Stimulated activated CD8-positive, alpha-beta memory T cell treated with anti-CD3 and anti-CD28 coated beads, Interleukin-12 subunit alpha, Interleukin-12 subunit beta, amount 100 ng/mL, for 4 hours (primary cell): Measurements from ENCODE around the gene PFKM.
"Not testable (repeated sequence)": the region's sequence is repeated elsewhere in the genome, so short reads cannot be mapped to it uniquely, and the experiment has no call there.

ENCODE experiments used
- DNase-seq: peaks from one replicate; pipeline ENCODE4 v3.0.0-alpha.2; 2020; ENCODE audit warnings: low read depth

The PFKM gene

GRCh38 chr12:48111312-48111693 is 7.9 kb upstream of the PFKM start:
- DNase-seq = not testable (repeated sequence)

- no peak for DNase-seq
Observed at GRCh38 chr12:48115957-48116356, 3.2 kb upstream of the PFKM start.

- DNase-seq = no peak
Observed at GRCh38 chr12:48118284-48118871, 786 bp upstream of the PFKM start.

- DNase-seq = no peak
Observed at GRCh38 chr12:48119834-48120195, 651 bp downstream of the PFKM start.

- DNase-seq = no peak
Observed at GRCh38 chr12:48121522-48121921, 2.4 kb downstream of the PFKM start.

GRCh38 chr12:48122065-48122834 is 3.1 kb downstream of the PFKM start:
- DNase-seq = no peak

GRCh38 chr12:48123169-48123568 is 4.0 kb downstream of the PFKM start:
- no peak for DNase-seq

- DNase-seq = not testable (repeated sequence)
Observed at GRCh38 chr12:48125542-48125941, 6.4 kb downstream of the PFKM start.

- no peak for DNase-seq
Observed at GRCh38 chr12:48125985-48126384, 6.8 kb downstream of the PFKM start.

GRCh38 chr12:48126953-48127630 is 7.9 kb downstream of the PFKM start:
- DNase-seq = no peak

- no peak for DNase-seq
Observed at GRCh38 chr12:48128800-48129199, 9.6 kb downstream of the PFKM start.

GRCh38 chr12:48129376-48129775 is 10.2 kb downstream of the PFKM start:
- DNase-seq = no peak

- DNase-seq = no peak
Observed at GRCh38 chr12:48131517-48131916, 12.4 kb downstream of the PFKM start.

- no peak for DNase-seq
Observed at GRCh38 chr12:48132826-48133225, 13.7 kb downstream of the PFKM start.

GRCh38 chr12:48135027-48135426 is 15.9 kb downstream of the PFKM start:
- no peak for DNase-seq

GRCh38 chr12:48142818-48143674 is 23.9 kb downstream of the PFKM start:
- no peak for DNase-seq

- no peak for DNase-seq
Observed at GRCh38 chr12:48143898-48144297, 24.7 kb downstream of the PFKM start.

GRCh38 chr12:48145981-48146380 is 26.8 kb downstream of the PFKM start:
- no peak for DNase-seq

- no peak for DNase-seq
Observed at GRCh38 chr12:48151103-48151771, 32.1 kb downstream of the PFKM start.

- DNase-seq = not testable (repeated sequence)
Observed at GRCh38 chr12:48155786-48156185, 36.6 kb downstream of the PFKM start.

GRCh38 chr12:48156652-48157017 is 37.5 kb downstream of the PFKM start:
- no peak for DNase-seq
